Stomach (tissue), 4 donors: Measurements from ENCODE around the gene SLC7A6OS.

ENCODE experiments used
- CTCF ChIP-seq, 7 experiments: fragments of 450-650 bp in 4 of 7; fragments of 200-600 bp in 3 of 7; sonication (generic) in 3 of 7; IDR thresholded peaks; one replicate each; pipeline ENCODE4 v1.5.1; 2016 to 2019; ENCODE audit warnings: antibody characterized with exemption in 7 of 7, control low read depth in 2 of 7, mild to moderate bottlenecking in 1 of 7
- EP300 ChIP-seq: sonication (generic); formaldehyde crosslinking; IDR thresholded peaks from one replicate; pipeline ENCODE4 v1.6.1; 2017; ENCODE audit warnings: antibody characterized with exemption
- POLR2A ChIP-seq, 4 donors: fragments of 450-650 bp; IDR thresholded peaks; one replicate each; pipeline ENCODE4 v1.6.1; 2016; ENCODE audit warnings: antibody characterized with exemption in 4 of 4, control low read depth in 2 of 4, mild to moderate bottlenecking in 1 of 4, moderate library complexity in 1 of 4
- POLR2AphosphoS5 ChIP-seq, 3 donors: sonication (generic); formaldehyde crosslinking; IDR thresholded peaks; one replicate each; pipeline ENCODE4 v1.6.1; 2016; ENCODE audit warnings: antibody characterized with exemption in 3 of 3

GRCh38 chr16:68298907-68299561 lies 11.7 kb downstream of the SLC7A6OS start:
- TF ChIP-seq CTCF (IDR thresholded peaks at IDR 0.05) (no peak), POLR2AphosphoS5 (IDR thresholded peaks at IDR 0.05) (no peak), POLR2A (IDR thresholded peaks at IDR 0.05) (no peak), EP300 (no peak)
